Activated CD8-positive, alpha-beta memory T cell treated with anti-CD3 and anti-CD28 coated beads for 48 hours (primary cell): Measurements from ENCODE around the gene ABCC4.

Source experiments
- DNase-seq, 3 experiments: peaks; one replicate each; pipeline ENCODE4 v3.0.0-alpha.2; 2020; ENCODE audit warnings: low read depth in 2 of 3, low spot score in 2 of 3

The ABCC4 gene

GRCh38 chr13:95261956-95262355 lies 39.3 kb downstream of the ABCC4 start:
- no peak for DNase-seq

GRCh38 chr13:95260031-95260525 lies 41.2 kb downstream of the ABCC4 start:
- DNase-seq, result no peak

- DNase-seq, result no peak
These were observed 42.5 kb downstream of the ABCC4 start for GRCh38 chr13:95258619-95259194.

GRCh38 chr13:95258098-95258497 lies 43.2 kb downstream of the ABCC4 start:
- DNase-seq, result no peak

GRCh38 chr13:95256091-95256490 lies 45.2 kb downstream of the ABCC4 start:
- no peak for DNase-seq

GRCh38 chr13:95255072-95255732 lies 46.0 kb downstream of the ABCC4 start:
- DNase-seq, result no peak

GRCh38 chr13:95254339-95254738 lies 46.9 kb downstream of the ABCC4 start:
- no peak for DNase-seq

GRCh38 chr13:95253033-95253432 lies 48.2 kb downstream of the ABCC4 start:
- no peak for DNase-seq

- no peak for DNase-seq
These were observed 49.6 kb downstream of the ABCC4 start for GRCh38 chr13:95251641-95252040.

GRCh38 chr13:95250961-95251360 lies 50.3 kb downstream of the ABCC4 start:
- DNase-seq, result no peak

- no peak for DNase-seq
These were observed 52.3 kb downstream of the ABCC4 start for GRCh38 chr13:95248953-95249352.

GRCh38 chr13:95247852-95248251 lies 53.4 kb downstream of the ABCC4 start:
- DNase-seq, result no peak

GRCh38 chr13:95247171-95247570 lies 54.1 kb downstream of the ABCC4 start:
- DNase-seq, result no peak

GRCh38 chr13:95246292-95247082 lies 54.8 kb downstream of the ABCC4 start:
- DNase-seq, result no peak

- no peak for DNase-seq
These were observed 56.2 kb downstream of the ABCC4 start for GRCh38 chr13:95245071-95245470.

GRCh38 chr13:95243207-95243606 lies 58.0 kb downstream of the ABCC4 start:
- no peak for DNase-seq

GRCh38 chr13:95241321-95241720 lies 59.9 kb downstream of the ABCC4 start:
- no peak for DNase-seq

GRCh38 chr13:95239283-95239682 lies 62.0 kb downstream of the ABCC4 start:
- DNase-seq, result no peak

- no peak for DNase-seq
These were observed 63.9 kb downstream of the ABCC4 start for GRCh38 chr13:95237310-95237870.

GRCh38 chr13:95236774-95237173 lies 64.5 kb downstream of the ABCC4 start:
- DNase-seq, result no peak

GRCh38 chr13:95235974-95236373 lies 65.3 kb downstream of the ABCC4 start:
- no peak for DNase-seq
